Activated CD8-positive, alpha-beta memory T cell treated with anti-CD3 and anti-CD28 coated beads for 36 hours (primary cell): ENCODE results near the gene SLC47A1. TPM values are rescaled to one million over a fixed set of nuclear protein-coding genes. Genes with fewer than 3 reads are reported as not detected.
"Not testable (repeated sequence)": the region's sequence is repeated elsewhere in the genome, so short reads cannot be mapped to it uniquely, and the experiment has no call there.

ENCODE experiments used
- CTCF ChIA-PET: fragments of 350-600 bp; sonication (Branson Sonifier 250); formaldehyde crosslinking; loops from one replicate; lab custom pipeline; 2021; ENCODE audit warnings: antibody characterized with exemption; lab: Charles Lee
- POLR2A ChIA-PET: fragments of 350-600 bp; sonication (Branson Sonifier 250); formaldehyde crosslinking; loops from one replicate; lab custom pipeline; 2021; ENCODE audit warnings: antibody characterized with exemption; lab: Charles Lee
- total RNA-seq, 2 experiments: library from RNA; stranded (reverse); gene quantifications; one replicate each; pipeline ENCODE4 v1.2.3, GENCODE V29; 2021

Gene SLC47A1
- total RNA-seq, result under 1 TPM; 0.27 to 0.30 TPM

DNA sequence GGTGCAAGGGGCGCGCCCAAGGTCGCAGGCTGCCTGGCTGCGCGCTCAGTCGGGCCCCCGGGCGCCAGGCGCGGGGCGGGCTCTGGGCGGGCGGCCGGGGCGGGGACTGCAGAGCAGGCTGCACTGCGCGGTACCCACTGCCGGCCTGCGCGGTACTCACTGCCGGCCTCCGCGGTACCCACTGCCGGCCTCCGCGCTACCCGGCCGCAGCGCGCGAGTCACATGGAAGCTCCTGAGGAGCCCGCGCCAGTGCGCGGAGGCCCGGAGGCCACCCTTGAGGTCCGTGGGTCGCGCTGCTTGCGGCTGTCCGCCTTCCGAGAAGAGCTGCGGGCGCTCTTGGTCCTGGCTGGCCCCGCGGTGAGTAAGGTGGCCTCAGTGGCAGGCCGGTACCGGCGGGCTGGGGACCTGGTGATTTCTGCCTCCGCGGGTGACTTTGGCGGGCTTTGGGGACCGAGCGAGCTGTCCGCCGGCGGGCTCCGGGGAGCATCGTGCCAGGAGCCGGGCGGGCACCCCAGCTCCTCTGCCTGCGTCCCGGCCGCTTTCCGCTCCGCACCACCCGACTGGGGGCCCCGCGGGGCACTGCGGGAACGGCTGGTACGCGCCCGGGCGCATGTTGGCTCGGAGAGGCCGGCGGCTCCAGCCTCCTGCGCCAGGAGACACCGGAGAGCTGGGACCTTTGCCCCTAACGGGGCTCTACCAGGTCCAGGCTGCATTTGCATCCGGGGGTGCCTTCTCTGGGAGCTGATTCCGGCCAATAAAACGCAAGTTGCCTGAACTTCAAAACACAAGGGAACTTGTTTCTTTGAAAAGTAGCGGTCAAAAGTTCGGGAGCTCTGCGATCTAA is at the start of gene SLC47A1:
Gene SLC47A1, plus strand, starts transcription at position 137 of the 844 bp plus-strand sequence. Its CDS starts 86 bp downstream, at position 223.
- ChIA-PET CTCF (interaction anchor here (0.6 to 1.3 kb wide), 4 partner anchors 21 to 171 kb away, joined by 3 read pairs; partner anchors contain the start of gene B9D1), POLR2A (interaction anchor here (0.6 kb wide), 1 partner anchor 114 kb away, joined by 4 read pairs; the partner anchor contains the start of gene ALDH3A2)

- POLR2A ChIA-PET, result no interaction called here
- CTCF ChIA-PET, result no interaction called here
Observed at GRCh38 chr17:19485800-19486340, 47.8 kb upstream of the SLC47A1 start.

- ChIA-PET POLR2A (no interaction called here), CTCF (no interaction called here)
Observed at GRCh38 chr17:19486351-19487023, 47.2 kb upstream of the SLC47A1 start.

GRCh38 chr17:19487024-19487600 is 46.5 kb upstream of the SLC47A1 start:
- CTCF ChIA-PET, result no interaction called here
- POLR2A ChIA-PET, result no interaction called here

DNA sequence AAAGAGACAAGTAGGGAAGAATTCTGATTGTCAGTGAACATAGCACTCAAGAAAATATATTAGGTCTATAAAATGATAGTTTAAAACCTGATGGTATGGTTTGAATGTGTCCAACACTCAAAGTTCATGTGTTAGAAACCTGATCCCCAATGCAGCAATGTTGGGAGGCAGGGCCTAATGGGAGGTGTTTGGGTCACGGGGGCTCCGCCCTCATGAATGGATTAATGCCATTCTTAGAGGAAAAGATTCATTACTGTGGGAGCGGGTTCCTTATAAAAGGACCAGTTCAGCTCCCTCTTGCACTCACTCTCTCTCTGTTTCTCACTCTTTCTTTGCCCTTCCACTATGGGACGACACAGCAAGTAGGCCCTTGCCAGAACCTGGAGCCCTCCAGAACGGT is 41.5 kb upstream of the SLC47A1 start:
- ChIA-PET POLR2A (no interaction called here), CTCF (no interaction called here)

- POLR2A ChIA-PET, result no interaction called here
- CTCF ChIA-PET, result no interaction called here
Observed at GRCh38 chr17:19494961-19495806, 38.5 kb upstream of the SLC47A1 start.

GRCh38 chr17:19495828-19496528 is 37.7 kb upstream of the SLC47A1 start:
- ChIA-PET CTCF (no interaction called here), POLR2A (no interaction called here)

DNA sequence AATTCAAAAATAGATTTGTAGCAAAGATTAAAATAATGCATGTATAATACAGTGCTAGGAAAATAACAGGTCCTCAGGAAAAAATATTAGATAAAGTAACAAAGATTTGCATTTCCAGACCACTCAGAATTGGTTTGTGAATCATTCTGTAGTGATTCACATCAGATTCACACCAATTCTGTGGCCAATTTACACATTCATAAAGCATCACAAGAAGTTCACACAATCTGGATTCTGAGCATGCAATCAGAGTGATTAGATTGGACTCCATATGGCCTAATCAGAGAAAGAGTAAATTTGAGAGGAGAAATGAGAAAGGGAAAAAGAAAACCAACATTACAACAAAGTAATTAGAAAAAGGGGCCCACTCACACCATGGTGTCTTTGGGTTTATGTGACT is 36.0 kb upstream of the SLC47A1 start:
- POLR2A ChIA-PET, result no interaction called here
- CTCF ChIA-PET, result no interaction called here

DNA sequence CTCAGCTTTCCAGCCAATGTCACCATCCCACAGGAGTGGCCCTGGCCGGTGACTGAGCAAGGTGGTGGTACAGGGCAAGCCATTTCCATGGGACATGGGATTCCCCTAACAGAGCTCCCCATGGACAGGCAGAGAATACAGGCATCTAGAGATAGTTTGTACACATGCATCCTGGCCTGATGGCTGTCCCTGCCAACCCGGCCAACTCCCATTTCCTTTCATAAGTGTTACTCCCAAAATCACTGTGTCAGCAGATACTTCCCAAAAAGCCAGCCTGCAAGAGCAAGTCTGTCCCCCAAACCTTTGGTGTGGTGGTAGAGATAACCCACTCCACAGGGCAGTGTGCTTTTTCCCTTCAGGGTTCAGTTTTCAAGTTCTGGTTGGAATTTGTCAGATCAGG is 32.4 kb upstream of the SLC47A1 start:
- ChIA-PET POLR2A (no interaction called here), CTCF (interaction anchor here (0.7 kb wide), 1 partner anchor 88 kb away, joined by 4 read pairs; no protein-coding TSS in a partner anchor)

- POLR2A ChIA-PET, result no interaction called here
- CTCF ChIA-PET, result interaction anchor here (1.0 to 1.4 kb wide), 3 partner anchors 140 to 542 kb away, joined by 3 read pairs; partner anchors contain the start of gene B9D1
Observed at GRCh38 chr17:19502517-19502916, 31.1 kb upstream of the SLC47A1 start.

- POLR2A ChIA-PET, result not testable (repeated sequence)
- CTCF ChIA-PET, result interaction anchor here (0.7 to 1.7 kb wide), 2 partner anchors 12 to 257 kb away, joined by 3 to 4 read pairs; no protein-coding TSS in a partner anchor
Observed at GRCh38 chr17:19505561-19505960, 28.1 kb upstream of the SLC47A1 start.

DNA sequence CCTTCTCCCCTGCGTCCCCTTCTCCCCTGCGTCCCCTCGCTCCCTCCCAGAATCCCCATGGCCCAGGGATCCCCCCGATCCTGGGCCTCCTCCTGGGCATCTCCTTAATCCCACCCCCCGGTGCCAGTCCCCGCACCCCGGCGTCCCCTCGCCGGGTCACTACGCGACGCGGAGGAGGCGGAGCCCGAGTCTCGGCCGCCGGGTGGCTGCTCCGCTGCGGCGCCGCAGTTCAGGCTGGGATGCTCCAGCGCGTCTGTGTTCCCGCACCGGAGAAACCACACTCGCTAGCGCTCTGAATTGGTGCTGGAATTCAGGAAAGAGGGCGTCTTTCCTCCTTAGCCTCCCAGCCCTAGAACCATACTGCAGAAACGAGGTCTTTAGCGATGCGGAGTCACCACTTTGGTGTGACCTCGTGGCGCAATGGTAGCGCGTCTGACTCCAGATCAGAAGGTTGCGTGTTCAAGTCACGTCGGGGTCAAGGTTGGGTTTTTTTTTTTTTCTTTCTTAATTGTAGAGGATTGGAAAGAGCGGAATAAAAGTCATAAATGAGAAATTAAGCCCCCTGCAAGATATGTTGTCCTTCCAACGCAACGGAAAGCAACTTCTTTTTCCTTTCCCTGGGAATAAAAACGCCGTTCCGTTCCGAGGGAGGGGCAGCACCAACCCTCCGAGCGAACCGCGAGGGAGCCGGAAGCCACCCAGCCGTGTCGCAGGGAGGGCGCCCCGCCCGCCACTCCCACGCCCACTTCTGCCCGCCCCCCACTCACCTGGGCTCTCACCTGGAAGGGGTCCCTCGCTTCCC is 25.7 kb upstream of the SLC47A1 start:
- POLR2A ChIA-PET, result no interaction called here
- CTCF ChIA-PET, result no interaction called here

GRCh38 chr17:19508577-19508867 is 25.1 kb upstream of the SLC47A1 start:
- CTCF ChIA-PET, result no interaction called here
- POLR2A ChIA-PET, result no interaction called here

DNA sequence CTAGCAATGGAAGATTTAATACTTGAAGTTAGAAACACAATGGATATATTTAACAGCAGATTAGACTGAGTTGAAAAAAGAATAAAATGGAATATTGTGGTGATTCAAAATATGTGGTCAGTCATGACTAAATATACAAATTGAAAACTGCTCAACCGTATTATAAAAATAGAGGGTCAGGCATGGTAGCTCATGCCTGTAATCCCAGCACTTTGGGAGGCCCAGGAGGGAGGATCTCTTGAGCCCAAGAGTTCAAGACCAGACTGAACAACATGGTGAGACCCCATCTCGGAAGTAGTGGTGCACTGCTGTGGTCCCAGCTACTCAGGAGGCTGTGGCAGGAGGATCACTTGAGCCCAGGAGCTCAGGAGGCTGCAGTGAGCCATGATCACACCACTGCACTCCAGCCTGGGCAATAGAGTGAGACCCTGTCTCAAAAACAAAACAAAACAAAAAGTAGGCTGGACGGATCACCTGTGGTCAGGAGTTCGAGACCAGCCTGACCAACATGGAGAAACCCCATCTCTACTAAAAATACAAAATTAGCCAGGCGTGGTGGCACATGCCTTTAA is 24.3 kb upstream of the SLC47A1 start:
- CTCF ChIA-PET, POLR2A ChIA-PET: not testable (repeated sequence)

DNA sequence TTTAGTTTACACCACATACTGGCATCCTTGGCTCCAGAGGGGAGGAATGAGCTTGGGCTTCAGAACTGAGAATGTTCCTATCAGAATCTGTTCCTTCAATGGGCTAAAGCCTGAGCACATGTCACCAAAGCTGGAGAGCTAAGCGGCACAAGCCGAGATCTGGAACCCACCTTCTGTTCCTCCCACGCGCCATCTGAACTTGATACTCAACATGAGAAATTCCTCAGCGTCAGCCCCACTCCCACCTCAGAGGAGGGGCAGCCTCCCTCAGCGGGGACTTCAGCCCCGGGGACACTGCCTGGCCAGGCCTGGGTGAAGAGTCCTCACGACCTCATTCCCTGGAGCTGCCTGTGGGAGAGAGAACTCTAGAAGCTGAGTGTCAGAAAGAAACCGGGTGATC is 22.8 kb upstream of the SLC47A1 start:
- ChIA-PET CTCF (interaction anchor here (0.9 to 3.8 kb wide), 2 partner anchors 252 to 256 kb away, joined by 3 to 23 read pairs; no protein-coding TSS in a partner anchor), POLR2A (interaction anchor here (0.7 kb wide), 1 partner anchor 236 kb away, joined by 4 read pairs; no protein-coding TSS in a partner anchor)

DNA sequence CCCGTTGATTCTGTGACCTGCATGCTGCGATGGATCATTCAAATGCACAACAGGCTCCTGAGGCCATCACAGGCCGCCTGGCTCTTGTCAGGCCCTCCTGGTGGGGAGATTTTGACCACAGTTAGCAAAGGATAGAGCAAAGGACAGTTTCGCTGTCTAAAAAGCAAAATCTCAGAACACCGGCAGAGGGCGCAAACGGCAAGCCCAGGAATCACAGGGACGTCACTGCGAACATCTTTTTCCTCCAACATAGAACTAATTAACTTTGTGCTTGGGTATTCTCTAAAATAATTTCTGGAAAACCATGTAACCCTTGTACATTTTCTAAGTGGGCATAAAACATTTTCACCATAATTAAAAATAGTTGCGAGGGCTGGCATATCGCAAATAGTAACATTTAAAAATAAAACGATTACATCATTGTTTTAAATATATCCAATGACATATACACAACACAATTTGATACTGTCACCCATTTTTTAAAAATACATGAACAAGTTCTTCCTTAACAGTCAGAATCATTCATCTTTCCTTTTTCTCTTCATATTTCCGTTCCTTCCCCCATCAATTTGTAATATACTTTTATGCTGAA is 19.7 kb upstream of the SLC47A1 start:
- CTCF ChIA-PET, result interaction anchor here (0.9 to 3.8 kb wide), 9 partner anchors 20 to 259 kb away, joined by 3 to 28 read pairs (median 4); partner anchors contain the start of gene SLC47A1

DNA sequence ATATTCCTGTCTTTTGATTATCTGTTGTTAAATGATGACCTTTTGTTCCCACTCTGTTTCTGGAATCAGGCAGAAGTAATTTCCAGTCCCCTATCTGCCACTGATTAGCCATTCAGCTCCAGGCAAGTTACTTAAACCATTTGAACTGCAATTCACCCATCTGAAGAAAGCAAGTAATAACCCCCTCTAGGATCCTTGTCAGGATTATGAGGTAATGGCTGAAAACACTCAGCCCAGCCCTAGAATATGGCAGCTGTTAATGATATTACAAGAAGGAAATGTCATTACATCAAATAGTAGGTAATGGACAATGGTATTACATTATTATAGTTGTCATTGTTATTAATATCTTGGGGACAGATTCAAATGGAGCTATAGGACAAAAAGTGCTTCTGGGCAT is 16.0 kb upstream of the SLC47A1 start:
- POLR2A ChIA-PET, result no interaction called here
- CTCF ChIA-PET, result interaction anchor here (0.5 to 1.2 kb wide), 4 partner anchors 10 to 245 kb away, joined by 3 to 4 read pairs (median 3); no protein-coding TSS in a partner anchor

More for the DNA sequence above, 19.7 kb upstream of the SLC47A1 start:
- POLR2A ChIA-PET, result no interaction called here
